SK-N-SH treated with all-trans-retinoic acid at 6 μM for 48 hours (cell line): ENCODE data around the gene ABCG2.

ENCODE experiments used
- ATAC-seq: fragments of 200-7000 bp; cut with Tn5 transposase; 3 replicates; pipeline ENCODE4 v1.9.1; 2020; ENCODE audit warnings: mild to moderate bottlenecking, moderate library complexity
- ARNTL ChIP-seq: fragments of 450-650 bp; formaldehyde crosslinking; IDR thresholded peaks from 2 replicates; pipeline ENCODE4 v1.5.0; 2020; ENCODE audit warnings: low read depth, mild to moderate bottlenecking, moderate library complexity, borderline replicate concordance
- BACH2 ChIP-seq: fragments of 250-450 bp; sonication (Bioruptor Pico); IDR thresholded peaks from 2 replicates; pipeline ENCODE4 v1.9.0; 2021; ENCODE audit warnings: mild to moderate bottlenecking, borderline replicate concordance
- CSDC2 ChIP-seq: fragments of 250-450 bp; sonication (Bioruptor Pico); IDR thresholded peaks from 2 replicates; pipeline ENCODE4 v1.5.0; 2020; ENCODE audit warnings: mild to moderate bottlenecking, moderate library complexity
- CSRNP3 ChIP-seq: fragments of 250-450 bp; sonication (Bioruptor Pico); IDR thresholded peaks from 2 replicates; pipeline ENCODE4 v1.5.1; 2021; ENCODE audit warnings: mild to moderate bottlenecking, moderate library complexity
- GLIS3 ChIP-seq: fragments of 250-450 bp; sonication (Bioruptor Pico); IDR thresholded peaks from 2 replicates; pipeline ENCODE4 v1.5.0; 2020; ENCODE audit warnings: mild to moderate bottlenecking, moderate library complexity
- ISL1 ChIP-seq: fragments of 250-450 bp; sonication (Bioruptor Pico); IDR thresholded peaks from 2 replicates; pipeline ENCODE4 v2.1.2; 2022; ENCODE audit warnings: mild to moderate bottlenecking, moderate library complexity
- OSR1 ChIP-seq: fragments of 250-450 bp; sonication (Bioruptor Pico); IDR thresholded peaks from 2 replicates; pipeline ENCODE4 v1.8.0; 2022; ENCODE audit warnings: moderate library complexity, mild to moderate bottlenecking, inconsistent platforms
- PATZ1 ChIP-seq: fragments of 250-450 bp; sonication (Bioruptor Pico); IDR thresholded peaks from 2 replicates; pipeline ENCODE4 v1.8.0; 2020; ENCODE audit warnings: mild to moderate bottlenecking, moderate library complexity, borderline replicate concordance
- PPARA ChIP-seq: fragments of 250-450 bp; sonication (Bioruptor Pico); IDR thresholded peaks from 2 replicates; pipeline ENCODE4 v1.5.0; 2020; ENCODE audit warnings: mild to moderate bottlenecking, borderline replicate concordance
- RARB ChIP-seq: fragments of 250-450 bp; sonication (Bioruptor Pico); IDR thresholded peaks from 2 replicates; pipeline ENCODE4 v1.8.0; 2021; ENCODE audit warnings: mild to moderate bottlenecking, moderate library complexity
- TCF4 ChIP-seq: fragments of 250-450 bp; sonication (Bioruptor Pico); IDR thresholded peaks from 2 replicates; pipeline ENCODE4 v1.8.0; 2021; ENCODE audit warnings: mild to moderate bottlenecking, moderate library complexity, borderline replicate concordance
- TOX ChIP-seq: fragments of 250-450 bp; sonication (Bioruptor Pico); IDR thresholded peaks from 2 replicates; pipeline ENCODE4 v1.8.0; 2021; ENCODE audit warnings: mild to moderate bottlenecking, moderate library complexity, borderline replicate concordance
- ZC3H10 ChIP-seq: fragments of 250-450 bp; sonication (Bioruptor Pico); IDR thresholded peaks from 2 replicates; pipeline ENCODE4 v1.5.1; 2021; ENCODE audit warnings: mild to moderate bottlenecking, moderate library complexity
- ZFP3 ChIP-seq: fragments of 250-450 bp; sonication (Bioruptor Pico); IDR thresholded peaks from 2 replicates; pipeline ENCODE4 v1.5.0; 2020; ENCODE audit warnings: mild to moderate bottlenecking, moderate library complexity
- ZFP30 ChIP-seq: fragments of 450-650 bp; formaldehyde crosslinking; IDR thresholded peaks from 2 replicates; pipeline ENCODE4 v1.5.0; 2022; ENCODE audit warnings: mild to moderate bottlenecking, moderate library complexity
- ZNF565 ChIP-seq: fragments of 450-650 bp; formaldehyde crosslinking; conservative IDR thresholded peaks from 2 replicates; pipeline ENCODE4 v1.5.0; 2020; ENCODE audit warnings: low read depth, mild to moderate bottlenecking, moderate library complexity
- ZNF70 ChIP-seq: fragments of 450-650 bp; formaldehyde crosslinking; IDR thresholded peaks from 2 replicates; pipeline ENCODE4 v1.5.0; 2020; ENCODE audit warnings: mild to moderate bottlenecking, moderate library complexity
- ZNF8 ChIP-seq: fragments of 450-650 bp; formaldehyde crosslinking; IDR thresholded peaks from 2 replicates; pipeline ENCODE4 v1.5.0; 2020; ENCODE audit warnings: mild to moderate bottlenecking, moderate library complexity
- TF ChIP-seq, protein P1 (sequence below): fragments of 250-450 bp; sonication (Bioruptor Pico); IDR thresholded peaks from 2 replicates; pipeline ENCODE4 v1.5.1; 2020; ENCODE audit warnings: low read depth, mild to moderate bottlenecking, moderate library complexity
- TF ChIP-seq, protein P2 (sequence below): fragments of 250-450 bp; sonication (Bioruptor Pico); IDR thresholded peaks from 2 replicates; pipeline ENCODE4 v1.8.0; 2021; ENCODE audit warnings: low read depth, mild to moderate bottlenecking, moderate library complexity, borderline replicate concordance

The ABCG2 gene

DNA sequence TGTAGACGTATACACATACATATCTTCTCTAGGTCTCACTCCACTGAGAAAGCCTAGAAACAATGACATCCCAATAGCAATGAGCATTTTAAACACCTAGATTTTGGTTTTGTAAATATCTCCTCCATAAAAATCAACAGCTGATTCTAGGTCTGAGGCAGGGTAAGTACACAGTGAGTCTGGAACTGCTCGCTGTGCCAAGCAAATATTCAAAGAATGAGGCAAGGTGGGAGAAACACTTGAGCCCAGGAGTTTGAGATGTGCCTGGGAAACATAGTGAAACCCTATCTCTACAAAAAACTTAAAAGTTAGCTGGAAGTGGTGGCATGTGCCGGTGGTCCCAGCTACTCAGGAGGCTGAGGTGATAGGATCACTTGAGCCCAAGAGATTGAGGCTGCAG is 22.2 kb downstream of the ABCG2 start:
- TF ChIP-seq ARNTL (CRISPR knock-in tag) (no peak), ZFP30 (CRISPR knock-in tag) (no peak), TOX (CRISPR knock-in tag) (no peak), ISL1 (CRISPR knock-in tag) (no peak), CSDC2 (CRISPR knock-in tag) (no peak), TCF4 (CRISPR knock-in tag) (no peak), GLIS3 (CRISPR knock-in tag) (no peak)
- ATAC-seq = no peak

DNA sequence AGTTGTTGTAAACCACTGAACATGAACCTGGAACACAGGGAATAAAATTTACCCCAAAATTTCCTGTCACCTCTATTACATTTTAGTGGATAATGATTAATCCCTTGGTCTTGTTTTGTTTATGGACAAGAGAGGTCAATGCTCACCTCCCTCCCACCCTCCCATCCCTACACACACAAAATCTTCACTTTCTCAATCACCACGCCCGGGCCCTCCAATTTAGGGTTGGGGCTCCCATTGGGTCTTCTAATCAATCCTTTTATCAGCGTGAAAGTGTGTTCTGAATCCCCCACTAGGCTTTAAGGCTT is 23.1 kb downstream of the ABCG2 start:
- no peak for TF ChIP-seq OSR1
- TF ChIP-seq CSRNP3 (CRISPR knock-in tag) = no peak
- no peak for TF ChIP-seq ZNF8 (CRISPR knock-in tag)
- TF ChIP-seq RARB (CRISPR knock-in tag) = no peak
- TF ChIP-seq ISL1 (CRISPR knock-in tag) = no peak
- TF ChIP-seq, protein P1, sequence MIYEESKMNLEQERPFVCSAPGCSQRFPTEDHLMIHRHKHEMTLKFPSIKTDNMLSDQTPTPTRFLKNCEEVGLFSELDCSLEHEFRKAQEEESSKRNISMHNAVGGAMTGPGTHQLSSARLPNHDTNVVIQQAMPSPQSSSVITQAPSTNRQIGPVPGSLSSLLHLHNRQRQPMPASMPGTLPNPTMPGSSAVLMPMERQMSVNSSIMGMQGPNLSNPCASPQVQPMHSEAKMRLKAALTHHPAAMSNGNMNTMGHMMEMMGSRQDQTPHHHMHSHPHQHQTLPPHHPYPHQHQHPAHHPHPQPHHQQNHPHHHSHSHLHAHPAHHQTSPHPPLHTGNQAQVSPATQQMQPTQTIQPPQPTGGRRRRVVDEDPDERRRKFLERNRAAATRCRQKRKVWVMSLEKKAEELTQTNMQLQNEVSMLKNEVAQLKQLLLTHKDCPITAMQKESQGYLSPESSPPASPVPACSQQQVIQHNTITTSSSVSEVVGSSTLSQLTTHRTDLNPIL (CRISPR knock-in tag) = no peak
- no peak for TF ChIP-seq ZNF565
- TF ChIP-seq BACH2 (CRISPR knock-in tag) = no peak
- TF ChIP-seq ZNF70 (CRISPR knock-in tag) = no peak
- TF ChIP-seq TOX (CRISPR knock-in tag) = no peak
- no peak for ATAC-seq

DNA sequence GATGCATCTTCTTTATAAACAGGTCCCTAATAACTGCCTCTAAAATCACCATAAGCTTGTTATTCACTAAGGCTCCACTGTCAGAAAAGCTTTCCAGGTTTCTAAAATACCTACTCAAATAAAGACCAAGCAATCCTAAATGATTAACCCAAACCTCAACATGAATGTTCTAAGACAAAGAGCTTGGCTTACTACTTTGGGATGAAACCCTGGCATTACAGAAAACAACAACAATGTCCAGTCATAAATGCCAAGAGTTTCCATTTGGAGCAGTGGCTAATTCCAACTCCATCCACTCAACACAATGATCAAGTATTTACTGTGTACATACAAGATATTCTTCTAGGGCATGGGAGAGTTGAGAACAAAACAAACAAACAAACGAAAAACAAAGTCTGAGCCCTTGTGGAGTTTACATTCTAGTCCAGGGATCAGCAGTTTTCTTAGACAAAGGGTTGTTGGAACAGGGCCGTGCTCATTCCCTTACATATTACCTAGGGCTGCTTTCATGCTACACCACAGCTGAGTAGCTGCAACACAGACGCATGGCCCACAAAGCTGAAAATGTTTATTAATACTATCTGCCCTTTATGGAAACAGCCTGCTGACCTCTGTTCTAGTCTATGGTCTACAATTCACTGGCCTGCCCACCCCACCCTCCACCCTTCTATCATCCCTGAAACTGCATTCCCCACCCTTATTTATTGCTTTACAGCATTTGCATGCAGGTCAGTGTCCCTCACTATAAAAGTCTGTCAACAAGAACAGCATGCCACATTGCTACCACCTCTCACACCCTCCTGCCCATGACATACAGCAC is 23.7 kb downstream of the ABCG2 start:
- ATAC-seq = no peak
- TF ChIP-seq TCF4 (CRISPR knock-in tag) (no peak), ZFP3 (CRISPR knock-in tag) (no peak), BACH2 (CRISPR knock-in tag) (no peak), OSR1 (no peak), ZNF8 (CRISPR knock-in tag) (no peak), ZNF565 (no peak), CSRNP3 (CRISPR knock-in tag) (no peak), ZNF70 (CRISPR knock-in tag) (no peak), ZFP30 (CRISPR knock-in tag) (no peak), ZC3H10 (CRISPR knock-in tag) (no peak), PATZ1 (CRISPR knock-in tag) (no peak), PPARA (CRISPR knock-in tag) (no peak)
- TF ChIP-seq, protein P2, sequence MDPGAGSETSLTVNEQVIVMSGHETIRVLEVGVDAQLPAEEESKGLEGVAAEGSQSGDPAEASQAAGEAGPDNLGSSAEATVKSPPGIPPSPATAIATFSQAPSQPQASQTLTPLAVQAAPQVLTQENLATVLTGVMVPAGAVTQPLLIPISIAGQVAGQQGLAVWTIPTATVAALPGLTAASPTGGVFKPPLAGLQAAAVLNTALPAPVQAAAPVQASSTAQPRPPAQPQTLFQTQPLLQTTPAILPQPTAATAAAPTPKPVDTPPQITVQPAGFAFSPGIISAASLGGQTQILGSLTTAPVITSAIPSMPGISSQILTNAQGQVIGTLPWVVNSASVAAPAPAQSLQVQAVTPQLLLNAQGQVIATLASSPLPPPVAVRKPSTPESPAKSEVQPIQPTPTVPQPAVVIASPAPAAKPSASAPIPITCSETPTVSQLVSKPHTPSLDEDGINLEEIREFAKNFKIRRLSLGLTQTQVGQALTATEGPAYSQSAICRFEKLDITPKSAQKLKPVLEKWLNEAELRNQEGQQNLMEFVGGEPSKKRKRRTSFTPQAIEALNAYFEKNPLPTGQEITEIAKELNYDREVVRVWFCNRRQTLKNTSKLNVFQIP (CRISPR knock-in tag) = no peak
- TF ChIP-seq, all 23 proteins: peak for 0

DNA sequence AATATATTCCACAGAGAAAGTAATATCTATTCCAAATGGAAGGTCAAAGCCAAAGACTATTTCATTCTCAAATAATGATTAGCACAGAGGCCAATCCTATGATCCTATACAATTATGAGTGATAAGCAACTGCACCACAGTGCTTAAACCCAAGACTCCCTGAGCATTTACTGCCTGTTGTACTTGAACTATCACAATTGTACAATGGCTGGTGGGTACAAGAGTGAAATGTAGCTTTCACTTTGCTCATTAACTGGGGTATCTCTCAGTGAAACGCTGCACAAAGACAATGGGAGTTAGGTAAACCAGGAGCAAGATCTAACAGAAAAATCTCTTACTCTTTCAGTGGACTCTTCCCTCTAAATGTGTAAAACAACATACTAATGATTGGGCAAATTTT is 24.3 kb downstream of the ABCG2 start:
- TF ChIP-seq ZFP3 (CRISPR knock-in tag) = no peak
- TF ChIP-seq PATZ1 (CRISPR knock-in tag) = no peak
- no peak for TF ChIP-seq TCF4 (CRISPR knock-in tag)
- TF ChIP-seq ZFP30 (CRISPR knock-in tag) = no peak
- ATAC-seq = no peak
